ENCODE measurements around the gene OLAH.

DNA sequence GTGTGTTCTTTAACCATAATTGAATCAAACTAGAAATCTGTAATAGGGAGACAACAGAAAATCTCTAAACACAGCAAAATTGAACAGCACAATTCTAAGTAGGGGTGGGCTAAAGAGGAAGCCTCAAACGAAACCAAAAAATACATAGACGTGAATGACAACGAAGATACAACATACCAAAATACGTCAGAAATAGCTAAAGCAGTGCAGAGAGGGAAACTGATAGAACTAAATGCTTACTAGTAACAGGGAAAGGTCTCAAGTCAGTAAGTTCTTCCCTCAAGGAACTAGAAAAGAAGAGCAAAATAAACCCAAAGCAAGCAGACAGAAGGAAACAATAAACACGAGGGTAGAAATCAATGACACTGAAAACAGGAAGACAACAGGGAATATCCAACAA lies 72.5 kb downstream of the OLAH start:
- TF ChIP-seq EZH2 (IDR thresholded peaks at IDR 0.05; ENCODE audit: insufficient read depth, poor library complexity, severe bottlenecking) (no peak), EZH2phosphoT487 (IDR thresholded peaks at IDR 0.05; ENCODE audit: insufficient read depth, low read depth) (no peak)

Data from GM23248 (cell line).